Loucy (cell line): Measurements from ENCODE around the gene MT1A.

Source experiments
- H2AFZ ChIP-seq: fragments of 200-600 bp; sonication (generic); 2 replicates; pipeline ENCODE4 v1.6.0; 2016; ENCODE audit warnings: antibody characterized with exemption, mild to moderate bottlenecking, low read length, moderate library complexity
- H3F3A ChIP-seq: fragments of 200-600 bp; 2 replicates; pipeline ENCODE4 v1.6.0; 2016; ENCODE audit warnings: antibody characterized with exemption, low read depth, mild to moderate bottlenecking
- H3K27me3 ChIP-seq: fragments of 200-600 bp; sonication (generic); 2 replicates; pipeline ENCODE4 v1.6.1; 2014; ENCODE audit warnings: low read length, mild to moderate bottlenecking; ENCODE audit not compliant: insufficient read depth, poor library complexity, severe bottlenecking
- H3K36me3 ChIP-seq: fragments of 200-600 bp; sonication (generic); 2 replicates; pipeline ENCODE4 v1.6.1; 2016; ENCODE audit warnings: low read length; ENCODE audit not compliant: insufficient read depth
- H3K4me1 ChIP-seq: fragments of 200-600 bp; sonication (generic); 2 replicates; pipeline ENCODE4 v1.5.1; 2014; ENCODE audit warnings: low read length, mild to moderate bottlenecking; ENCODE audit not compliant: insufficient read depth, poor library complexity, severe bottlenecking
- H3K4me2 ChIP-seq: fragments of 200-600 bp; sonication (generic); 2 replicates; pipeline ENCODE4 v1.6.0; 2014; ENCODE audit warnings: antibody characterized with exemption, low read length, low read depth, mild to moderate bottlenecking; ENCODE audit not compliant: poor library complexity, severe bottlenecking
- H3K4me3 ChIP-seq: fragments of 200-600 bp; sonication (generic); 2 replicates; pipeline ENCODE4 v1.5.1; 2014; ENCODE audit warnings: low read length, mild to moderate bottlenecking, mixed read lengths; ENCODE audit not compliant: poor library complexity, severe bottlenecking
- H3K79me2 ChIP-seq: fragments of 200-600 bp; sonication (generic); 2 replicates; pipeline ENCODE4 v1.6.1; 2014; ENCODE audit warnings: low read length; ENCODE audit not compliant: insufficient read depth
- H3K9ac ChIP-seq: fragments of 200-600 bp; sonication (generic); 2 replicates; pipeline ENCODE4 v1.6.0; 2014; ENCODE audit warnings: mild to moderate bottlenecking, low read depth, low read length, moderate library complexity; ENCODE audit not compliant: poor library complexity, severe bottlenecking
- H3K9me2 ChIP-seq: fragments of 200-600 bp; sonication (generic); replicated peaks from 2 replicates; pipeline ENCODE4 v1.6.1; 2016; ENCODE audit warnings: low read depth, low read length, mixed read lengths
- H3K9me3 ChIP-seq: fragments of 200-600 bp; sonication (generic); 2 replicates; pipeline ENCODE4 v1.6.1; 2014; ENCODE audit warnings: mild to moderate bottlenecking, antibody characterized with exemption, low read length, low read depth; ENCODE audit not compliant: insufficient read depth
- H4K20me1 ChIP-seq: fragments of 200-600 bp; sonication (generic); 2 replicates; pipeline ENCODE4 v1.6.0; 2014; ENCODE audit warnings: antibody characterized with exemption, low read length, mild to moderate bottlenecking; ENCODE audit not compliant: insufficient read depth, poor library complexity, severe bottlenecking
- CTCF ChIP-seq: fragments of 200-600 bp; sonication (generic); conservative IDR thresholded peaks from 2 replicates; pipeline ENCODE4 v1.5.1; 2014; ENCODE audit warnings: mild to moderate bottlenecking, antibody characterized with exemption, low read length
- EZH2phosphoT487 ChIP-seq: fragments of 200-600 bp; IDR thresholded peaks from 2 replicates; pipeline ENCODE4 v1.6.1; 2018; ENCODE audit warnings: antibody characterized with exemption, mild to moderate bottlenecking, moderate library complexity, borderline replicate concordance

MT1A gene

GRCh38 chr16:56637814-56638750 lies at the start of gene MT1A:
Gene MT1A (plus strand): TSS chr16:56638666. CDS start chr16:56638739, 73 bp downstream.
- Histone ChIP-seq H3K4me1 (no peaks in the 10 kb centered on the region), H3K36me3 (no peaks in the 10 kb centered on the region), H3K4me3 (no peak within 1 kb of the TSS), H2AFZ (no peak within 1 kb of the TSS), H3K9ac (no peak within 1 kb of the TSS), H3K9me3 (no peaks in the 10 kb centered on the region), H3K4me2 (no peak within 1 kb of the TSS), H4K20me1 (no peaks in the 10 kb centered on the region), H3F3A (no peaks in the 10 kb centered on the region), H3K9me2 (no peaks in the 10 kb centered on the region), H3K79me2 (no peaks in the 10 kb centered on the region), H3K27me3 (no peaks in the 10 kb centered on the region)
- TF ChIP-seq CTCF (no peak), EZH2phosphoT487 (no peak)

GRCh38 chr16:56588781-56589140 lies 49.7 kb upstream of the MT1A start:
- Histone ChIP-seq H3K4me2 (no peak overlapping the region), H3K9me2 (no peaks in the 10 kb centered on the region), H3F3A (no peaks in the 10 kb centered on the region), H4K20me1 (no peaks in the 10 kb centered on the region), H2AFZ (no peak overlapping the region), H3K4me3 (no peak overlapping the region), H3K9me3 (no peaks in the 10 kb centered on the region), H3K79me2 (no peaks in the 10 kb centered on the region), H3K27me3 (no peaks in the 10 kb centered on the region), H3K4me1 (peaks cover 5% of the 10 kb centered on the region), H3K9ac (no peak overlapping the region), H3K36me3 (no peaks in the 10 kb centered on the region)
- TF ChIP-seq EZH2phosphoT487: no peak
- TF ChIP-seq CTCF: no peak

GRCh38 chr16:56589141-56590039 lies 49.1 kb upstream of the MT1A start, which contains the start of gene MT3:
Gene MT3 (plus strand): TSS chr16:56589528. CDS start chr16:56589591, 63 bp downstream.
- Histone ChIP-seq H2AFZ (no peak within 1 kb of the TSS), H3K9me2 (no peaks in the 10 kb centered on the region), H3K9ac (no peak within 1 kb of the TSS), H3F3A (no peaks in the 10 kb centered on the region), H3K9me3 (no peaks in the 10 kb centered on the region), H3K36me3 (no peaks in the 10 kb centered on the region), H3K4me1 (peaks cover 5% of the 10 kb centered on the region), H3K4me3 (no peak within 1 kb of the TSS), H4K20me1 (no peaks in the 10 kb centered on the region), H3K4me2 (no peak within 1 kb of the TSS), H3K27me3 (no peaks in the 10 kb centered on the region), H3K79me2 (no peaks in the 10 kb centered on the region)
- TF ChIP-seq CTCF: no peak
- no peak for TF ChIP-seq EZH2phosphoT487
